ENCODE data around the gene SLC6A6.

Gene SLC6A6

DNA sequence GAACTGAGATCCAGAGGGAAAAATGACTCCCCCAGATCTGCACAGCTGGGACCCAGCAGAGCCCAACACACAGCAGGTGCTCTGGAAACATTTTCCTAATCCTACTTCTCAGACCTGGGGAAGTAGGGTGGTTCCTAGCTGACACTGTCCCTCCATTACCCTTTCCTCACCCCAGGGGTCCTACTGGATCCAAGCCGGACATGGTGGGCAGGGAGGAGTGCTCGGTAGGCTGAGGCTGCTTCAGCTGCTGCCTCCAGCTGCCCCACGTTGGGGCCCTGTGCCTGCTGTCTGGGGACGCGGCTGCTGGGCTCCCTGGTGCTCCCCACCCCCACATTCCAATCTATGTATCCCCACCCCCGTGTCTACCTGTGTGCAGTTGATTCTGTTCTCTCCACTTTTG, 29.8 kb upstream of the SLC6A6 start:
- no peak for DNase-seq

DNA sequence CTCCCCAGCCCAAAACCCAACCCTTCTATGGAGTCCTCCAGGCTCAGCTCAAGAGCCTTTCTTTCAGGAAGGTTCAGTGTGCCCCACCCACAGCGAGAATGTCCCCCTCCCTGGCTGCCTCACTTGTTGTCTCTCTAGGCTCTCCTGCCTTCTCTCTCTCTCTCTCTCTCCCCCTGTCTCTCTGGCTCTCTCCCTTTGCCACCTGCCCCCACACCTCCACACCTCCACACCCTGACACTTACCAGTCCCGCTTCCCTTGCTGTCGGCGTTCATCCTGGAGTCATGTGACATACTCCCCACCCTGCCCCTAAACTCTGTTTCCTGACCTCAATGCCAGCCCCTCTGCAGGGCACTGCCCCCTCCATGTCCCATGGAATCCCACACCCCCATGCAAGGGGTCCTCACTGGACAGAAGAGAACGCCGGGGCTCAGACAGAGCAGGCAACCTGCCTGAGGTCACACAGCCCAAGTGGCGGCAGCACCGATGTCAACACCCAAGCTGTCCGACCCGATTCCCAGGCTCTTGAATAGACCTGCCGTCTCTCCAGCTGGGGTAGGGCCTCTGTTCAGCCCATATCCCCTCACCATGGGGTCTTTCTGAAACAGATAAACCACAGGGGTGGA, 28.5 kb upstream of the SLC6A6 start:
- no peak for DNase-seq

DNA sequence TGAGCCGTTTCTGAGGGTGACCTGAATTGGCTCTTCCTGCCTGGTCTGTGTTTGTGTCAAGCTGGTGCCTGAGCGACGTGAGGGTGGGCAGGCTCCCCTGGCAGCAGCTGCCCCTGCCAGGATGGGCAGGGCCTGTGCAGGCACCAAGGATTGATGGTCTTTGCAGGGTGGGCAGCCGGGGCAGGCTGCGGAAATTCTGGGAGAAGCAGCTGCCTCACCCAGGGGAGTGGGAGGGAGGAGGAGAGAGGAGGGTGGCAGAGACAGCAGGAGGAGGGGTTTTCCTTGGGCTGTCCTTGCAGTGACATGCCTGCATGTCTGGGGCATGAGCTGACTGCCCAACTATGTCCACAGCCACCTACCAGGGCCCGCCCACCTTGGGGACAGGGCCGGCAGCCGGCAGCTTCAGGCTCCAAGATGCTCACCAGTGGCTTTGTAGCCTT, 27.9 kb upstream of the SLC6A6 start:
- DNase-seq: peak in 1 of 2 donors; percentile 62

DNA sequence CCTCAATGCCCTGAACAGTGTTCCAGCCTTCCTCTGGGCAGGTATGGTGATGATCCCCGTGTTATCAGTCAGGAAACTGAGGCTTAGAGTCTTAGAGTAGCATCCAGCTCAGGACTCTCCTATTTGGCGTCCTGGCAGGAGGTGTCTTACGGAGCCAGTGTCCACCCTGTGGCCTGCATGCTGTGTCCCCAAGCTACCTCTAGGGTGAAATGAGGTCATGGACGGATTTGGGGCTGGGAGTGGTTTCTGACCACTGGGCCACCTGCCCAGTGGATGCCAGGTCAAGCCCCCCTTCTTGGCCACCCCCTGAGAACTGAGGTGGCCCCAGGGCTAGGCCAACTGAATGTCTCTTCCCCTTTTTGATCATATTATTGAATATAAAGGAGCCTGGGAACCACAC, 27.2 kb upstream of the SLC6A6 start:
- DNase-seq: no peak

DNA sequence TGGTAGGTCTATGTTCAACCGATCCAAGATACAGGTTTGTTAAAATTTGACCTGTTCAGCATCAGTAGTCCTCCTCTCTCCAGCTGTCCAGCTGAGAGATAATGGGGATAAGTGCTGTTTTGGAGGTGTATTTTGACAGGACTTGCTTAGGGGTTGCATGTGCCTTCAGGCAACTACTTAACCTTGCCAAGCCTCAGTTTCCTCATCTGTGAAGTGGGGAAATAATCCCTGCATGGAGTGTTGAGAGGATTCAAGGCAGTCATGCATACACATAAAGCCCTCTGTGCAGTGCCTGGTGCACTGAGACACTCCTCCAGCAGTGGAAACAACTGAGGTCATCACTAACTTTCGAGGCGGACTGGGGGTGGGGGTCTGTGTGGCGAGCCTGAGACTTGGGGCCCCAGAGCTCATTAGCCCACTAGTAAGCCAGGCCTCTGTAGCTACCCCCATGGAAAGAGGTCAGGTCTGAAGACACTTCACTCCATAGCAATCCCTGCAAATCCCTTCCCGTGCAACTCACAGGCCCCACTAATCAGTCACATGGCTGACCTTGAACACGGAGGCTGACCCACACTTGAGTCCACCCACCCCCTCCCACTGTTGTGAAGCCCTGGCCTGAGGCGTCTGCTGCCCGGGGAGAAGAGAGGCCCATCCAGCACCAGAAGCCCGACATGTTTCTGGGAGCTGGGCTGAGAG, 25.9 kb upstream of the SLC6A6 start:
- peak; percentile 28 to 68 for DNase-seq

DNA sequence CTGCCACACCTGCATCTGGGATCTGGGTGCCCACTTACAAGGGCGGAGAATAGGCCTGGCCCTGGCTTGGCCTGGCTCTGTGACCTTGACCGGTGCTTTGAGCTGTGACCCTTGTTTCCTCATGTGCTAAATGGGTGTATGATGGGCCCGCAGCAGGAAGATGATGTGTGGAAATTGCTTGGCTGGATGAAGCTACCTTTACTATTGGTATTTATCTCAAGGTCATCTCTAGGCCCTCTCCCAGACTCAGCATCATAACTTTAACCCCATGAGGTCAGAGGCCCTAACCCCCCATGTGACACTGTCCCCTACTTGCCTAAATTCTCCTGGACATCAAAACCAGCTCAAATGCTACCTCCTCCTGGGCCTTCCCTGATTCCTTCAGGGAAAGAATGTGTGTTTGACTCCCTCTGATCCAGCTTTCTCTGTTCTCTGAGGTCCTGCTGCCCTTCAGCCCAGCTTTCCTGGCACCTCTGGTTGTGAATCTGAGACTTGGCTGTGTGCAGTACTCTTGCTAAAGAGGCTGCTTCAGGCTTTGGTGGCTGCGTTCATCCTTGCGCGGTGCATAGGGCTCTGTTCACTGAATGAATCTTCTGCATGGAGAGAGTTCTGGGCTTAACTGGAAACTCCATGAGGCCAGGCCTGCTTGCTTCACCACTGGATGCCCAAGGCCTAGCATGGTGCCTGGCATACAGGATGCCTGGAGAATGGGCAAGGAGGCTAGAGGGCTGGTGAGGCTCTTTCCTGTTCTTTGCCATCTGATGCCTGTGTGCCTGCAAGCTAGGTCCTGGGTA, 25.2 kb upstream of the SLC6A6 start:
- no peak for DNase-seq

DNA sequence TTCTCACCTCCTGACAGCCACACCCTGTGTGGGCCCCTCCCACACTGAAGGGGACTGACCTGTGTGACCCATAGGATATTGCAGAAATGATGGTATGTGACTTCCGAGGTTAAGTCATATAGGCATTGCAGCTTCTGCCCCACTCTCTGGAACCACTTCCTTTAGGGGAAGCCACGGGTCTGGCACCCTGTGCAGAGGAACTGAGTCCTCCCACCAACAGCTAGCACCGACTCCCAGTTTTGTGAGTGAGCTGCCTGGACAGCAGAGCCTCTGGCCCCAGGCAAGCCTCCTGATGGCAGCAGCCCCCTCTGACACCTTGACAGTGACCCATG, 24.6 kb upstream of the SLC6A6 start:
- peak; percentile 97 to 98 for DNase-seq

DNA sequence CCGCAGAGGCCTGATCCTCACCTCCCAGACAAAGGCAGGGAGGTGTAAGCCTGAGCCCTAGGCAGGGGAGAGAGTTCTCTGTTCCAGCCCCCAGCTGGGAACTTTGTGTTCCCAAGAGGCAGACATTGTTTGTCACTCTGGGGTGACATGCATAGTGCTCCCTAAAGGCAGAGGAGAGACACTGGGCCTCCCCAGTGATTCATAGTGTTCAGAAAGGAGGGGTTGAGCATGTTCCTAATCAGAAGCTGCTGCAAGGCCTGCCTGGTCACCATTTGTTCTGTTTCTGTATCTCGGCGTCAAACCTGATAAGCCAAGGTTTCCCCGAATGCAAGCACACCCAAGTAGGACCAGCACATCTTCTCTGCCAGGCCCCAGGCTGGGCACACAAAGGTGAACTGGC, 24.0 kb upstream of the SLC6A6 start:
- DNase-seq: peak; percentile 13 to 52

DNA sequence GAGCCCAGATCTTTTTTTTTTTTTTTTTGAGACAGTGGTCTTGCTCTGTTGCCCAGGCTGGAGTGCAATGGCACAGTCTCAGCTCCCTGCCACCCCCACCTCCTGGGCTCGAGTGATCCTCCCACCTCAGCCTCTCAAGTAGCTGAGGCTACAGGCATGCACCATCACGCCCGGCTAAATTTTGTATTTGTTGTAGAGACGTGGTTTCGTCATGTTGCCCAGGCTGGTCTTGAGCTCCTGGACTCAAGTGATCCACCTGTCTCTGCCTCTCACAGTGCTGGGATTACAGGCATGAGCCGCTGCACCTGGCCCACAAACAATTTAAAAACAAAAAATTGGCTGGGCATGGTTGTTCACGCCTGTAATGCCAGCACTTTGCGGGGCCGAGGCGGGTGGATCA, 22.6 kb upstream of the SLC6A6 start:
- no peak for DNase-seq

DNA sequence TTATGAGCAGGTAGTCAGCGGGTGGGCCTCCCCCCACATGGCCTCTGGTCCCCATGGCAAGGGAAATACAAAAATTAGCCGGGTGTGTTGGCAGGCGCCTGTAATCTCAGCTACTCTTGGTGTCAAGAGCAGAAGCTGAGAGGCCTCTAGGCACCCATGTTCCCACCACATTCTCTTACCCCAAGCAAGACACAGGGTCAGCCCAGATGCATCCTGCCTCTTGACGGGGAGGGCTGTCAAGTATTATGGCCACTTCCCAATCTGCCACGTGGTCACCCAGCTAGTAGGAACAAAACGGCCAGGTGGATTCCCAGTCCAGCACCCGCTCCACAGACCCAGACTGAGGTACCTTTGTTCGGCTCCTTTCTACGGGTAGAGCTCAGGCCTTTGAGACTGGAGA, 16.2 kb upstream of the SLC6A6 start:
- DNase-seq: no peak

DNA sequence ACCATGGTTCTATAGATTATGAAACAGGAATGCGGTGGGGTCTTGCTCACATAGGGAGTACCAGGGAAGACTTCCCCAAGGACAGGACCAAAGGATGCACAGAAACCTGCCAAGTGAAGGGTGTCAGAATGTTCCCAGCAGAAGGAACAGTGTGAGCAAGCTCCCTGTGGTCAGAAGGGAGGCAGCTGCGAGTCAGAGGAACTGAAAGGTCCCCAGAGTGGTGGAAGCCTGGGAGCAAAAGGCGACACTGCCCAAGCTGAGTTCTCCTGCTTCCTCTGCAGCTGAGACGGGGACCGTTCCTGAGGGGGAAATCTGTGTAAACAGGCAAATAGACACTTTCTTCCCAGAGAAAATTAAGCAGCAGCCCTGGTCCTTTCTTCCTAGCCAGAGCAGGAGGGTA, 14.2 kb upstream of the SLC6A6 start:
- peak; percentile 38 to 70 for DNase-seq

DNA sequence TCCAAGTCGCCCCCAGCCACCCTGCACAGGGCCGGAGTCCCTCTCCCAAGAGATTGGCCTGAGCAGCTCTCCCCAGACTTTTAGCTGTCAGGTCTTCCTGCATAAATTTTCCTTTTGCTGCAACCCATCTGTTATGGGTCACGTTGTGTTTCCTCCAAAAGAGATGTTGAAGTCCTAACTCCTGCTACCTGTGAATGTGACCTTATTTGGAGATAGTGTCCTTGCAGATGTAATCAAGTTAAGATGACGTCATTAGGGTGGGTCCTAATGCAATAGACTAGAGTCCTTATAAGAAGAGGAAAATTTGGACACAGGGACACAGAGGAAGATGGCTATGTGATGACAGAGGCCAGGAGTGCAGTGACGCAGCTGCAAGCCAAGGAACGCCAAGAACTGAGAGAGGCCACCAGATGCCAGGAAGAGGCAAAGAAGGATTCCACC, 13.2 kb upstream of the SLC6A6 start:
- DNase-seq: no peak

DNA sequence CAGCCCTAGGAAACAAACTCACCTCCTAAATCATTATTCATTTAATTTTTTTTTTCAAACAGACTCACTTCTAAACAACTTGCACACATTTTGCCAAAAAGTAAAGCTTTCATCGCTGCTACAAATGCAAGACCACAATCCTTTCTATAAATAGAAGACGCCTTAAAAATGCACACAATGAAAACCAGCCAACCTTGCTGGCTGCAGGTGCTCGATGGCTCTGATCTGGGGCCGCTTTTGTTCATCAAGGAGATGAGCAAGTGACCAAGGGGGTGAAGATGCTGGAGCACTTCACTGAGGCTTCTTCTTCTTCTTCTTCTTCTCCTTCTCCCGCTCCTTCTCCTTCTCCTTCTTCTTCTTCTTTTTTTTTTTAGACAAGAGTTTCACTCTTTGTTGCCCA, 12.7 kb upstream of the SLC6A6 start:
- no peak for DNase-seq

DNA sequence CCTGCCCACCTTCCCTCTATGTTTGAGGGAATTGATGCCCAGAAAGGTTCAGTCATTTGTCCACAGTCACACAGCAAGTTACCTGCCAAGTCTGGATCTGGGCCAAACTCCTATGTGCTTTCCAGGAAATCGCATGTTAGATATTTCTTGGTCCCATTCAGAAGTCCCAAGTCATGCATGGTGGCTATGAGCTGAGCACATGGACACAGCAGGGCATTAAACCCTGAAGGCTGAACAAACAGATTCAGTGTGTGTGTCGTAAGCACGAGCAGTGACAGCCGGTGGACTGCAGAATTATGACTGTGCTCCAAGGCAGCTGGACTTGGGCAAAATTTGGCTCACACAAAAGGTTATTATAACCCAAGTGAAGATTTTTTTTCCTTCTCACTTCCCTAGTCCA, 11.4 kb upstream of the SLC6A6 start:
- peak; percentile 85 to 90 for DNase-seq

DNA sequence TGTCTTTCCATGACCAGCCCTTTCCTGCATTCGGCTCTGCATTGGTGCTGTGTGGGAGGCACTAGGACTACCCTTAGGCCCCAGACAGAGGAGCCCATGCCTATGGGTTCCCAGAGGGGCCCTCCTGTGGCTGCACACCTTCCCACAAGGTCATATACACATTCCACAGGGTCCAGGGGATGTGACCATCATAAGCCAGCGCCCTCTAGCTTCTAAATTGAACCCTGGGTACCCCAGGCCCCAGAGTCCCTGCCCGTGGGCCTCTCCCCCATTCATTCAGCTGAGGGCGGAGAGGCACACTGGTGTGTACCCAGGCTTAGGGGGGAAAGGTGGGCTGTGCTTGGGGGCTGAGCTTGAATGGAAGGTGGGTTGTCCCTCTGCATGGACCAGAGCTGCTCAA, 10.2 kb upstream of the SLC6A6 start:
- DNase-seq: no peak

DNA sequence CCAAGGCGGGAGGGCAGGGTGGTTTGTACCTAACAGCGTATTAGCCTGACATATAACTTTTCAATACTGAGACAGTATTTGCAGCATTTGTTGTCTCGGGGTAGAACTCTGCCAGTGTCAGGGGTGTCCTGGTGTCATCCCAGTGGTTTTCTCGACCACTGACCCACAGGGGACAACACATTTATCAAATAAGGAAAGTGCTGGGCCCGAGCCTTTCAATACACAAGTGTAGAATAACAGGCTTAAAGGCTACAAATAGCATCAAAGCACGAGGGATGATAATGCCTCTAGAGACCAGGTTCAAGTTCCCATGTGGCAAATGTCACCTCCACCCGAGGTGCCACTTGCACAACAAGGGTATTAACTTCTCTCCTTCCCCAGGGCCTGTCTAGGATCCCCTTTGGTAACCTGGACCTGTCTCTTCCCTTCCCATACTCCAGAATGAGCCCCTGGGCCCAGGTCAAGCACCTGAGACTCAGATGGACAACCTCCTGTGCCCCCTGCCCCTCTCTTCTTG, 9.5 kb upstream of the SLC6A6 start:
- no peak for DNase-seq

DNA sequence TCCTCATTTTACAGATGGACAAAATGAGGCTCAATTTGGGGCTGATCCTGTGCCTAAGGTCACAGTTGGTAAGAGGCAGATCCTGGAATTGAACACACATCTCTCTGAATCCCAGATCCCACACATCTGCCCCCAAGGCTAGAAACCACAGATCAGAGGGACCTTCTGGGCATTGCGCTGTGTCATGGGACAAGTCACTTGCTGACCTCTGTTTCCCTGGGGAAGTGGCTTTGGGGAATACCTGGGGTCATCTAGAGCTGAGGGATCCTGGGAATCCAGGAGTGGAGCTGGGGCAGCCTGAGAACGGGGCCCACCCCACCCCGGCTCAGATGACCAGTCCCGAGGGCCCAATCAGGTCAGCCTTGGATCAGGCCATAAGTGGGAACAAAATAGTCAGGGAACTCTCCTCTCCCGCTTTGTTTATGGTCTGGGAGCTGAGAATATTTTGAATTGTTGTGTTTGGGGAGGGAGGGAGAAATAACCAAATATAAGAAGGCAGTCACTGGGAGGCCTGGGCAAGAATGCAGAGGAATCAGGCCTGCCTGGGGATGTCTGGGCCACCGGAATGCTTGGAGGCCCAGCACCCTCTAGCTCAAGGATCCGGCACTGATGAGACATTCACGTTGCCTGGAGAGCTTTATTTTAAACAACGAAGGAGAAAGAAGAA, 8.8 kb upstream of the SLC6A6 start:
- DNase-seq: no peak

DNA sequence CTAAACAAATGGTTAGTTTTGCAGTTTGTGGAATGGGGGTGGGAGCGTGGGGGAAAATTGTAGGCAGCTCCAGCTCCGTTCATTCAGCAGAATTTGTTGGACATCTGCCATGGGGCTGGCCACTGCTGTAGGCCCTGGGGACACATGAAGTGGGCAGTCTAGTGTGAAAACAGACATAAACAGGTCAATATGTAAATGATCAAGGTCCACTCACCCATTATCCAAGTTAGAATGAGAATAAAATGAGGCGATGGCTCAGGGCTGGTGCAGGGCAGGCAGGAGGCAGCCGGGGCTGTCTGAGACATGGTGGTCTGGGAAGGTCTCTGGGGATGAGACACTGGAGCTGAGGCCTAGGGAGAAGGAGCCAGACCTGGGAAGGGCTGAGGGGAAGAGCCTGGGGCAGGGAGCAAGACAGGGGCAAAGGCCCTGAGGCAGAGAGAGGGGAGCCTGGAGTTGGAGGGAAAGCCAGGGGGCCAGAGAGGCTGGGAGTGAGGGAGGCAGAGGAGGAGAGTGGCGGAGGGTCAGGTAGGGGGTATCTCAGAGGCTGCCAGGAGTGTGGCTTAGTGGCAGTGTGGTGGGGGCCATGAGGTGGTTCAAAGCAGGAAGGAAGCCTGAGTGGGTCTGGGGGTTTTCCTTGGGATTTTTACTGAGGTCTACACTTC, 6.2 kb upstream of the SLC6A6 start:
- DNase-seq: no peak

DNA sequence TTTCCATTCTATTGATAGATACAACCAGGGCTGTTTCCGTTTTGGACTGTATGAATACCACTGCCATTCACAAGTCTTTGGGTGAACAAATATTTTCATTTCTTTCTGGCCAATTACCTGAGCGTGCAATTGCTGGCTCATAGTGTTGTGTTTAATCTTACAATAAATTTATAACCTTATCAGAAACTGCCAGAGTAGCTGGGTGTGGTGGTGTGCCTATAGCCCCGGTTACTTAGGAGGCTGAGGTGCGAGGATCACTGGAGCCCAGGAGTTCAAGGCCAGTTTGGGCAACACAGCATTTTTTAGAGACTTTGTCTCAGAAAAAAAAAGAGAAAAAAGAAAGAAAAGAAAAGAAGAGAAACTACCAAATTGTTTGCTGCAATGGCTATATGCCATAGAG, 5.4 kb upstream of the SLC6A6 start:
- DNase-seq: no peak

DNA sequence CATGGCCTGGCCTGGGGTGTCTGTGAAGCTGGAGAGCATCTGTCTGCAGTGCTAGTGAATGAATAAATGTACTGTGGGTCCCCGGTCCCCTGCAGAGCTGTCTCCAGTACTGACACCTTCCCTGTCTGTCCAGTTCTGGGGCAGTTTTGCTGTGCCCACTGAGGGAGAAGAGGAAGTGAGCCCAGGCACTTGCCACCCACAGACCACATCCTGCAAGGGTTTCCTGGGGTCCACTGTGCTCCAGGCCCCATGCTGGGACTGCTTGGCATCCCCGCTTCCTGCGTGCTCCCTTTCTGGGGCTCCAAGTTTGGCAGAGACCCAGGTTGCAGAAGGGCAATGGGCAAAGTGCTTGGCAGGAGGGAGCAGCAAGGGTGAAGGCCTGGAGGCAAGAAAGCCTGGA, 4.9 kb upstream of the SLC6A6 start:
- peak; percentile 61 to 67 for DNase-seq

DNA sequence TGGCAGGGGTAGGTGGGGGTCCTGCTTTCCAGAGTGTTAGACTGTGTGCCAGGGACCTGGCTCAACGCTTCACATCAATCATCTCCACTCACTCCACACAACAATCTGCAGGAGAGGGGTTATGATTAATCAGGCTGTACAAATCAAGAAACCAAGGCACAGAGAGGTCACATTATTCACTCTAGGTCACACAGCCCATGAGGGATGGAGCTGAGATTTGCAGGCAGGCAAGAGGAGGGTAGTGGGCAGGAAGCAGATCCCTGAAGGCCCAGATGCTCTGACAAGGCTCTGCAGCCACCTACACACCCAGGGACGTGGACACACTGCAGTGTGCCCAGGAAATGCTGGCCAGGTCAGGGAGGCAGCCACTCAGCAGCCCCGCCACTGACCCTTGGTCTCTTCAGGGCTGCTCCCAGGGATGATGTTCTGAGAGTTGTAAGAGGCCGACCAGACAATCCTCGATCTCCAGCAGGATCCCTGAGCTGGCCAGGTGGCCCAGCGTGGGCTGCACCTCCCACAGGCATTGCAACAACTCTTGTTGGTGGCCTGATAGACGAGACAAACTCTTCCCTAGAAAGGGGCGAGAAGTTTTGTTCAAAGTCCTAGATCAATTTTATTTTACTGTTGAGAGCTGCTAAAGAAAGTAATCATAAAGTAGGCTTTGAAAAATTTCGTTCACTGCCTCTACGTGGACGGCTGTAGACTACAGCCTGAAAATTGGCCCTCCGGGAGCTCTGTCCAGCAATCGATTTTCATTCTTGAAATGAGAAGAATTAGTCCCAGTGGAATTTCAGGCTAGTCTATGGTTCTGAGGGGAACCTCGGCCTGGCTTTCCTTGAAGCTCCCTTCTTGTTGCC, 4.2 kb upstream of the SLC6A6 start:
- no peak for DNase-seq

DNA sequence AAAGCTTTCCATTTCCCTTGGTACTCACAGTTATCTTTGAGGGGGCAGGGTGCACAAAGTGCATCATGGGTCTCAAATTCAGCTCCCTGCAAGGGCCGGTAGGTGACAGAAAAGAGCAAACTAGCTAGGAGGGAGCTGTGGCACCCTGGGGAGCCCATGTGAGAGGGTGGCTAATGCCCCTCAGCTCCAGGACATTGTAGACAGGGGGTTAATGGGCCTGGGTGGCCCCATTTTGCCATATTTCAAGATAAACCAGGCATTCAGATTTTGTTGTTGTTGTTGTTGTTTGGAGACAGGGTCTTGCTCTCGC, 3.7 kb upstream of the SLC6A6 start:
- no peak for DNase-seq

Measured in inflammatory macrophage (primary cell).